ENCODE data around the gene MATN1.
A peak's percentile ranks its signal among the peaks of the same experiment; 100 is the strongest.

The MATN1 gene

DNA sequence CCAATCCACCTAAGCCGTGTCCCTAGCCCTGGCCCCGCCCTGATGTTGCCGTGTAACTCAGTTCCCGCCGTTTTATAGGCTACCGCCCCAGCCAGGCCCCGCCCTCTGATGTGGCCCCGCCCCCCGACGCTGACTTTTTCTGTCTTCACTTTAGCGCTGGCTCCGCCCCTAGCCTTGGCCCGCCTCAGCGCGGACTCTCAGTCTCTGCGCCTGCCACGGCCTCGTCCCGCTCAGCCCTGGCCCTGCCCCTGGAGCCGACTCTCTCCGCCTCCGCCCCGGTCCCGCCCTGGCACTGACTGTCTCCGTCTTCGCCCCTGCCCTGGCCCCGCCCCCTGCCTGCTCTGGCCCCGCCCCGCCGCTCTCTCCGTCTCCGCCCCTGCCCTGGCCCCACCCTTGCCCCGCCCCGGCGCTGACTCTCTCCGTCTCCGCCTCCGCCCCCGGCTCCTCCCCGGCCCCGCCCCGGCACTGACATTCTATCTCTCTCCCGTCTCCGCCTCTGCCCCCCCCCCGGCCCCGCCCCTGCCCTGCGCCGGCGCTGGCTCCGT, 5.2 kb downstream of the MATN1 start:
- Histone ChIP-seq H3K27ac (ENCODE audit: low read depth, low read length) (peak overlapping the region; percentile 35), H3K4me3 (ENCODE audit: low read depth in 1 of 2, low read length in 2 of 2) (peak overlapping the region in 1 of 2 donors; percentile 41), H3K4me1 (ENCODE audit: insufficient read depth, low read length) (peaks cover 9% of the 10 kb centered on the region), H3K36me3 (ENCODE audit: insufficient read depth, low read length) (no peaks in the 10 kb centered on the region), H3K9me3 (ENCODE audit: low read length) (no peaks in the 10 kb centered on the region), H3K9ac (ENCODE audit: low read length) (no peak overlapping the region), H3K27me3 (ENCODE audit: control insufficient read depth in 1 of 2, insufficient read depth in 2 of 2, low read length in 2 of 2) (no peaks in the 10 kb centered on the region)

DNA sequence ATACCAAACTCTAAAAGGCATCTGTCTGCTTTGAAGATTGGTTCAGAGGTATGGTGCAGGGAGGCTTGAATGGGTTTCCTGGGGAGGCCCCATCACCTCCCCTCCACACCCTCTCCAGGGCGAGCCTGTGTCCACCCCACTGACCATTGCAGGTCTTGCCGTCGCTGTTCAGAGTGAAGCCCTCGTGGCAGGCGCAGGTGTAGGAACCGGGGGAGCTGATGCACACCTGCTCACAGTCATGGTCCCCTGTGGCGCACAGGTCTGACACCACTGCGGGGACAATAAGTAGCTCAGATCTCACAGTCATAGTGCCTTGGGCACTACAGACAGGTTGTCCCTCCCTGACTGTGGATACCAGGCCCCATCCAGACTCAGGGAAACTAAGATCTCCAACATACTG, 6.7 kb downstream of the MATN1 start:
- Histone ChIP-seq H3K27ac (ENCODE audit: low read depth, low read length) (no peak overlapping the region), H3K9me3 (ENCODE audit: low read length) (no peaks in the 10 kb centered on the region), H3K4me1 (ENCODE audit: insufficient read depth, low read length) (peaks cover 9% of the 10 kb centered on the region), H3K27me3 (ENCODE audit: control insufficient read depth in 1 of 2, insufficient read depth in 2 of 2, low read length in 2 of 2) (no peaks in the 10 kb centered on the region), H3K4me3 (ENCODE audit: low read depth in 1 of 2, low read length in 2 of 2) (no peak overlapping the region), H3K36me3 (ENCODE audit: insufficient read depth, low read length) (no peaks in the 10 kb centered on the region), H3K9ac (ENCODE audit: low read length) (no peak overlapping the region)

DNA sequence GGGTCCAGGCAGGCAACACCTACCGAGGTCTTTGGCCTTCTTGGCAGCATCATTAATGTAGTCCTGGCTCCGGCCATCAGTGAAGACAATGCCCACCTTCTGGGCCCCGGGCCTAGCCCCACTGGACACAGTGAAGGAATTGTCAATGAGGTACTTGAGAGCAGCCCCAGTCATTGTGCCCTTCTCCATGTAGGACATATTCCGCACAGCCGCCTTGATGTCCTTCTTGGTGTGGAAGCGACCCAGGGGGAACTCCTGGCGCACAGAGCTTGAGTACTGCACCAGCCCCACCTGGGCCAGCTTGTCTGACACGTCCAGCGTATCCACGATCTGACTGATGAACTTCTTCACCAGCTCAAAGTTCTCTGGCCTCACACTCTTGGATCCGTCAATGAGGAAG, 7.5 kb downstream of the MATN1 start:
- no peak overlapping the region for H3K27ac ChIP-seq (ENCODE audit: low read depth, low read length)
- no peak overlapping the region for H3K4me3 ChIP-seq (ENCODE audit: low read depth in 1 of 2, low read length in 2 of 2)
- H3K9ac ChIP-seq (ENCODE audit: low read length): no peak overlapping the region
- H3K9me3 ChIP-seq (ENCODE audit: low read length): no peaks in the 10 kb centered on the region
- peaks cover 9% of the 10 kb centered on the region for H3K4me1 ChIP-seq (ENCODE audit: insufficient read depth, low read length)
- H3K27me3 ChIP-seq (ENCODE audit: control insufficient read depth in 1 of 2, insufficient read depth in 2 of 2, low read length in 2 of 2): no peaks in the 10 kb centered on the region
- H3K36me3 ChIP-seq (ENCODE audit: insufficient read depth, low read length): no peaks in the 10 kb centered on the region

DNA sequence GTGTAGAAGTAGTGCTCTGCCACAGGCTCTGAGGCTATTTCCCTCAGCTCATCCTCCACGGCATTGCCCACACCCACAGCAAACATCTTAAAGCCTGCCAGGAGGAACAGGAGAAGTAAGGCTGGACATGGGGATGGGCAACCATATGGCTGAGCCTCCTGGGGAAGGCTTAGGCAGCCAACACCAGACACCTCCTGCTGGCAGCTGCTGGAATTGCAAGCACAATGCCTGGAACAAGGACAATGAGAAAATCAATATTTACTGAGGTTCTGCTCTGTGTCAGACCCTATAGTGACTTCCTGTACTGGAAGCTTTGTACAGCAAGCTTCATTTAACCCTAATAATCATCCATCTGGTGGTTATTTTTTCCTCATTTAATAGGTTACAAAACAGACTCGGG, 8.2 kb downstream of the MATN1 start:
- Histone ChIP-seq H3K9me3 (ENCODE audit: low read length) (no peaks in the 10 kb centered on the region), H3K36me3 (ENCODE audit: insufficient read depth, low read length) (no peaks in the 10 kb centered on the region), H3K4me3 (ENCODE audit: low read depth in 1 of 2, low read length in 2 of 2) (no peak overlapping the region), H3K27ac (ENCODE audit: low read depth, low read length) (no peak overlapping the region), H3K9ac (ENCODE audit: low read length) (no peak overlapping the region), H3K27me3 (ENCODE audit: control insufficient read depth in 1 of 2, insufficient read depth in 2 of 2, low read length in 2 of 2) (no peaks in the 10 kb centered on the region), H3K4me1 (ENCODE audit: insufficient read depth, low read length) (peaks cover 9% of the 10 kb centered on the region)

DNA sequence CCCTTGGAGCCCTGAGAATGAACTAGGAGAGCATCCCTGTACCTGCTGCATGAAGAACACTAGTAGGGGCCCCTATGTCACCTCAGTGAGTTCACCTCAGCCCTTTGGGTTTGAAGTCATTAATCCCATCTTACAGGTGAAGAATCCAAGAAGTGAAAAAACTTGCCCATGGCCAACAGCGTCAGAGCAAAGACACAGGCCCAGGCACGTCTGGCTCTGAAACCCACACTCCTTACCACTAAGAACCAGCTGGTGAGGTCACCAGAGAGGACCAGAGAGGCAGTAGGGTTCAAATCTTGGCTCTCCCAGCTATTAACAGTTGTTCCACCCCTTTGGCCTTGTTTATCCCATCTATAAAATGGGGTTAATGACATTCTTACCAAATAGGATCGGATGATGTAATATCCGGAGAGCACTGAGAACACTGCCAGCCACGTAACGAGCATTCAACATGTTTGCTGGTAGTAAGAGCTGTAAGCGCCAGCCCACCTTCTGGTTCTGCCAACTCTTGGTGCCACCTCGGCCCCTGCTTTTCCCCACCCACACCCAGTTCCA, 8.8 kb downstream of the MATN1 start:
- H3K9ac ChIP-seq (ENCODE audit: low read length): no peak overlapping the region

DNA sequence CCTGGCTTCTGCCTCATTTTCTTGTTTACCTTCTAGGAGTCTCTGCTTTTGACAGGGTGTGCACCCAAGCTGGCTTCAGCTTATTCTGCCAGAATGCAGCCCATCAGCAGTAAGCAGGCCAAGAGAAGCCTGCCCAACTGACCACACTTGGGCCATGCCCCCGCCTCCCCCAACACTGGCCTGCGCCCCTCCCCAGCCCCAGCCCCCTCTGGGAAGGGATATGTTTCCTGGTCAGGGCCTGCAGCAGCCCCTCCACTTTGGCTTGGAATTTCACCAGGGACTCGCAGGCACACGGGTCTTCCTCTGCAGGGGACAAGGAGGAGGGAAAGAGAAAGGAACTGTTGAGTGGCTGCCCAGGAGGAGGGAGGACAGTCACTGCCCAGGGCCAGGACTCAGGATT, 9.4 kb downstream of the MATN1 start:
- Histone ChIP-seq H3K4me1 (ENCODE audit: insufficient read depth, low read length) (peaks cover 3% of the 10 kb centered on the region), H3K27ac (ENCODE audit: low read depth, low read length) (no peak overlapping the region), H3K9me3 (ENCODE audit: low read length) (no peaks in the 10 kb centered on the region), H3K9ac (ENCODE audit: low read length) (no peak overlapping the region), H3K4me3 (ENCODE audit: low read depth in 1 of 2, low read length in 2 of 2) (no peak overlapping the region), H3K27me3 (ENCODE audit: control insufficient read depth in 1 of 2, insufficient read depth in 2 of 2, low read length in 2 of 2) (no peaks in the 10 kb centered on the region), H3K36me3 (ENCODE audit: insufficient read depth, low read length) (no peaks in the 10 kb centered on the region)

More for the DNA sequence above, 8.8 kb downstream of the MATN1 start:
- H3K9me3 ChIP-seq (ENCODE audit: low read length): no peaks in the 10 kb centered on the region
- H3K4me3 ChIP-seq (ENCODE audit: low read depth in 1 of 2, low read length in 2 of 2): no peak overlapping the region
- H3K4me1 ChIP-seq (ENCODE audit: insufficient read depth, low read length): peaks cover 9% of the 10 kb centered on the region
- H3K27ac ChIP-seq (ENCODE audit: low read depth, low read length): no peak overlapping the region
- H3K36me3 ChIP-seq (ENCODE audit: insufficient read depth, low read length): no peaks in the 10 kb centered on the region
- H3K27me3 ChIP-seq (ENCODE audit: control insufficient read depth in 1 of 2, insufficient read depth in 2 of 2, low read length in 2 of 2): no peaks in the 10 kb centered on the region

DNA sequence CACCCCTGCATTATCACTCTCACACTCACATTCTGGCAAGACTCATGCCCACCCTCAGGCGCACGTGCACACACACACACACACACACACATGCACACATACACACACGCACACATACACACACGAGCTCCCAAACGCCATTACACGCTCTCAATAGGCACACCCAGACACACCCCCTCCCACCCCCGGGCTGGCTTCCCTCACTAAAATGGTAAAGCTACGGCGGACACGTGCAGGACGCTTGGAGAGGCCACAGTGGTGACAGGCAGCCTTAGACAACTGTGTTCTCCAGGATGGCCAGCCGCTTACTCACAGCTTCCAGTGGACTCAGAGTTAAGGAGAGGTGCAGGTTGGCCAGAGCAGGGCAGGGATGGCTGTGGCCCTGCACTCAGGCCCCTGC, 10.1 kb downstream of the MATN1 start:
- Histone ChIP-seq H3K9me3 (ENCODE audit: low read length) (no peaks in the 10 kb centered on the region), H3K4me1 (ENCODE audit: insufficient read depth, low read length) (no peaks in the 10 kb centered on the region), H3K27me3 (ENCODE audit: control insufficient read depth in 1 of 2, insufficient read depth in 2 of 2, low read length in 2 of 2) (no peaks in the 10 kb centered on the region), H3K9ac (ENCODE audit: low read length) (no peak overlapping the region), H3K36me3 (ENCODE audit: insufficient read depth, low read length) (no peaks in the 10 kb centered on the region), H3K4me3 (ENCODE audit: low read depth in 1 of 2, low read length in 2 of 2) (no peak overlapping the region), H3K27ac (ENCODE audit: low read depth, low read length) (no peak overlapping the region)

DNA sequence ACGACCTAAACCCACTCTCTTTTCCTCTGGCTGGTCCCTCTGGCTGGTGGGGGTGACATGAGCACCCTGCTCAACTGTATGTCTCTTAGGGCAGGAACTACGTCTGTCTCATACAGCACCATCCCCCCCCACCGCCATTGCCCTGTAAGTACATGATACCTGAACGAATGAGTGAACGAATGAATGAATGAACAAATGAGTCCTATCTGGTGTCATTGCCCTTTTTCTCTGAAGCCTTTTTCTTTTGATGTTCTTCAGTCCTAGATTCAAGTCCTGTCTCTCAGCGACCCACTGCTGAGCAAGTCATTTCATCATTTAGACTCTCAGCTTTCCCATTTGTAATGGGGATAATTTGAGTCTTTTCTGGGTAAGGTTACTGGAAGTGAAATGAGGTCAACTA, 10.8 kb downstream of the MATN1 start:
- no peak overlapping the region for H3K4me3 ChIP-seq (ENCODE audit: low read depth in 1 of 2, low read length in 2 of 2)
- no peaks in the 10 kb centered on the region for H3K36me3 ChIP-seq (ENCODE audit: insufficient read depth, low read length)
- no peaks in the 10 kb centered on the region for H3K4me1 ChIP-seq (ENCODE audit: insufficient read depth, low read length)
- H3K9me3 ChIP-seq (ENCODE audit: low read length): no peaks in the 10 kb centered on the region
- no peak overlapping the region for H3K27ac ChIP-seq (ENCODE audit: low read depth, low read length)
- H3K9ac ChIP-seq (ENCODE audit: low read length): no peak overlapping the region
- H3K27me3 ChIP-seq (ENCODE audit: control insufficient read depth in 1 of 2, insufficient read depth in 2 of 2, low read length in 2 of 2): no peaks in the 10 kb centered on the region

DNA sequence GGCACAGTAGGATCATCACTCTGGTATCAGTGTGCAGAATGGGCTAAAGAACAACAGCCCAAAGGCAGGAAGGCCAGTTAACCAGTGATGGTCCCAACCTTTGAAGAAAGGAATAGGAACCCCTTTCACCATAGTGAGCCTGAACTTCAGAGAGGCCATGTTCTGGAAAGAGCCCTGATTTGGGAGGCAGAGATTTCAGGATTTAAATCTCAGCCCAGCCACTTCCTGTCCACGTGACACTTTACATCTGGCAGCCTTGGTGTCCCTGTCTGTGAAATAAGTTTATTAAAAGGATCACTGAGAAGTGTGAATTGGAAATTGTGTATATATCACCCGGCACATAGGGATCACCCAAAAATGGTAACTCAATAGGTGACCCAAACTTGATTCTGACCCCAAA, 13.0 kb downstream of the MATN1 start:
- H3K4me3 ChIP-seq (ENCODE audit: low read depth in 1 of 2, low read length in 2 of 2): no peak overlapping the region
- H3K27me3 ChIP-seq (ENCODE audit: control insufficient read depth in 1 of 2, insufficient read depth in 2 of 2, low read length in 2 of 2): no peaks in the 10 kb centered on the region
- H3K9ac ChIP-seq (ENCODE audit: low read length): no peak overlapping the region
- H3K27ac ChIP-seq (ENCODE audit: low read depth, low read length): no peak overlapping the region
- no peaks in the 10 kb centered on the region for H3K9me3 ChIP-seq (ENCODE audit: low read length)
- H3K36me3 ChIP-seq (ENCODE audit: insufficient read depth, low read length): no peaks in the 10 kb centered on the region
- peaks cover 6% of the 10 kb centered on the region for H3K4me1 ChIP-seq (ENCODE audit: insufficient read depth, low read length)

DNA sequence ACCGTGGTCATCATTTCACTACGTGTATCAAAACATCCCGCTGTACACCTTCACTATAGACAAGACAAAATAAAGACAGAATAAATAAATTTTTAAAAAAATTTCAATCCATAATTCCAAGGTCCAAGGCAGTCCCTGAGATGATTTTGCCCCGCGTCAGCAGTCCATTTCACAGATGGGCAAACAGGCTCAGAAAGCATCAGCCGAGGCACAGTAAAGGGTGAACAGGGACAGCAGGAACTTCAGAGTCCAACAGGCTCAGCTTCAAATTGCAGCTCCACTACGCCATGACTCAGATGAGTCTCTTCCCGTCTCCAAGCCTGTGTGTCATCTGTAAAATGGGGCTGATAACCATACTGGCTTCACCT, 15.0 kb downstream of the MATN1 start:
- Histone ChIP-seq H3K27me3 (ENCODE audit: control insufficient read depth in 1 of 2, insufficient read depth in 2 of 2, low read length in 2 of 2) (no peaks in the 10 kb centered on the region), H3K9ac (ENCODE audit: low read length) (no peak overlapping the region), H3K36me3 (ENCODE audit: insufficient read depth, low read length) (no peaks in the 10 kb centered on the region), H3K27ac (ENCODE audit: low read depth, low read length) (no peak overlapping the region), H3K4me3 (ENCODE audit: low read depth in 1 of 2, low read length in 2 of 2) (no peak overlapping the region), H3K4me1 (ENCODE audit: insufficient read depth, low read length) (peaks cover 23% of the 10 kb centered on the region), H3K9me3 (ENCODE audit: low read length) (no peaks in the 10 kb centered on the region)

DNA sequence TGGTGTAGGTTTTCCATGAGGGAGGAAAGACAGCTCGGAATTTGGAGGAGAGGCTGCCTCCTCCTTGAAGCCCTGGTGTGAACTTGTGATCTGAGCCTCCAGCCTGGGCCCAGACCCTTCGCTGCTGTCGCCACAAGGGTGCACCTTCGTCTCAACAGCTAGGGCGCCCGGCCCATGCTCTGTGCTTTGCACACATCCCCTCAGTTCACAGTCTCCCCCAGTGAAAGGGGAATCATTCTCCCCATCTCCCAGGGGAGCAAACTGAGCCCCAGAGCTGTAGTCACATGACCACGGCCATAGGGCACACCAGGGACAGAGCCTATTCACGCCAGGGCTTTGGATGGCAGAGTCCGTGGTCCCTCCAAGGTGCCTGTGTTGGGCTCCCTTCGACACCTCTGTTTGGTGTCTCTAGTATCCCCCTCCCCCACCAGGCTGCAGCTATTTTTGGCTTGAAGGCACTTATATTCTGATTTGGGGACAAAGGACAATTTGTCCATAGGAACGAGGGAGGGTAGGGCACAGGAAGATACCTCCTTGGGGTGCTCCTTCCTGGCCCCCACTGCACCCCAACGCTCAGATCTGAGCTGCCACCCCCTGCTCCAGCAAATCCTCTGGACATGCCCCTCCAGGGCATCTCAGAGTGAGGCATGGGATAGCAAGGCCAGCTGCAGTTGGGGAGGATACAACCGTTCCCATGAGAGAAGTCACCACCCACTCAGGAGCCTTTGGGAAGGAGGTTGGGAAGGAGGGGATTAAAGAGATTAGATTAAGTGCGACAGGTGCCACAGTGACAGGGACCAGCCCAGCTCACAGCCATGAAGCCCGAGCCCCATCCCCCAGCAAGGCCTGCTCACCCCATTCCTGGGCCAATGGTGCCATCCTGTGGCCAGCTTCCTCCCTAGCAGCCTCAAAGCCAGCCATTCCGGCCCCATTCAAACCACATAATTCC, 15.7 kb downstream of the MATN1 start:
- no peaks in the 10 kb centered on the region for H3K36me3 ChIP-seq (ENCODE audit: insufficient read depth, low read length)
- no peak overlapping the region for H3K4me3 ChIP-seq (ENCODE audit: low read depth in 1 of 2, low read length in 2 of 2)
- H3K4me1 ChIP-seq (ENCODE audit: insufficient read depth, low read length): peaks cover 23% of the 10 kb centered on the region
- no peak overlapping the region for H3K27ac ChIP-seq (ENCODE audit: low read depth, low read length)
- H3K27me3 ChIP-seq (ENCODE audit: control insufficient read depth in 1 of 2, insufficient read depth in 2 of 2, low read length in 2 of 2): no peaks in the 10 kb centered on the region
- H3K9ac ChIP-seq (ENCODE audit: low read length): no peak overlapping the region
- H3K9me3 ChIP-seq (ENCODE audit: low read length): no peaks in the 10 kb centered on the region
